Measurements from ENCODE around the gene SLC44A3. TPM values are rescaled to one million over a fixed set of nuclear protein-coding genes. Genes with fewer than 3 reads are reported as not detected.

SLC44A3 gene
- total and polyA plus RNA-seq, 10 donors = 0.28 to 4.0 (median 0.95) TPM

- no peaks in the 10 kb centered on the region for H3K27me3 ChIP-seq (replicated peaks in 1 of 7)
- DNase-seq = no peak
- H3K36me3 ChIP-seq = no peaks in the 10 kb centered on the region
- TF ChIP-seq POLR2A (IDR thresholded peaks at IDR 0.05) = no peak
- TF ChIP-seq CTCF (IDR thresholded peaks at IDR 0.05 in 8 of 11, conservative IDR thresholded peaks at IDR 0.05 in 3 of 11) = no peak
- no peak for TF ChIP-seq POLR2AphosphoS5 (IDR thresholded peaks at IDR 0.05)
- peaks cover 0 to 22% (median 10%) of the 10 kb centered on the region in 6 donors for H3K4me1 ChIP-seq
- intact Hi-C loops (cut with DNase I; ENCODE audit: low total_unique reads) = no loop called here
- peaks cover 0 to 9% (median 6%) of the 10 kb centered on the region in 8 donors for H3K9me3 ChIP-seq
- H3K27ac ChIP-seq = no peak overlapping the region
- WGBS, 5 donors = 54 to 74% (median 73%) methylated on average over 6 of the region's 6 CpGs
- no peak overlapping the region for H3K4me3 ChIP-seq
Observed at GRCh38 chr1:94773296-94773809, 46.8 kb upstream of the SLC44A3 start.

GRCh38 chr1:94773931-94774422 lies 46.2 kb upstream of the SLC44A3 start:
- Histone ChIP-seq H3K27ac (no peak overlapping the region), H3K36me3 (no peaks in the 10 kb centered on the region), H3K27me3 (replicated peaks in 1 of 7) (no peaks in the 10 kb centered on the region), H3K4me1 (peaks cover 0 to 22% (median 8%) of the 10 kb centered on the region in 6 donors), H3K4me3 (no peak overlapping the region), H3K9me3 (peaks cover 0 to 9% (median 6%) of the 10 kb centered on the region in 8 donors)
- TF ChIP-seq POLR2A (IDR thresholded peaks at IDR 0.05) (no peak), CTCF (IDR thresholded peaks at IDR 0.05 in 8 of 11, conservative IDR thresholded peaks at IDR 0.05 in 3 of 11) (no peak), POLR2AphosphoS5 (IDR thresholded peaks at IDR 0.05) (no peak)
- intact Hi-C loops (cut with DNase I; ENCODE audit: low total_unique reads) = no loop called here
- DNase-seq = no peak
- 82 to 91% (median 89%) methylated on average over 8 of the region's 8 CpGs for WGBS, 5 donors

GRCh38 chr1:94776474-94776873 lies 43.7 kb upstream of the SLC44A3 start:
- DNase-seq = no peak
- Histone ChIP-seq H3K4me1 (peaks cover 0 to 22% (median 8%) of the 10 kb centered on the region in 6 donors), H3K4me3 (no peak overlapping the region), H3K27me3 (replicated peaks in 1 of 7) (no peaks in the 10 kb centered on the region), H3K36me3 (no peaks in the 10 kb centered on the region), H3K27ac (no peak overlapping the region), H3K9me3 (peaks cover 0 to 9% (median 6%) of the 10 kb centered on the region in 8 donors)
- TF ChIP-seq POLR2AphosphoS5 (IDR thresholded peaks at IDR 0.05) = no peak
- no peak for TF ChIP-seq POLR2A (IDR thresholded peaks at IDR 0.05)
- TF ChIP-seq CTCF (IDR thresholded peaks at IDR 0.05 in 8 of 11, conservative IDR thresholded peaks at IDR 0.05 in 3 of 11) = no peak
- intact Hi-C loops (cut with DNase I; ENCODE audit: low total_unique reads) = no loop called here
- 91 to 100% (median 96%) methylated on average over 1 of the region's 1 CpG for WGBS, 5 donors

- no peak overlapping the region for H3K4me3 ChIP-seq
- DNase-seq = no peak
- H3K4me1 ChIP-seq = peaks cover 0 to 16% (median 8%) of the 10 kb centered on the region in 6 donors
- intact Hi-C loops (cut with DNase I; ENCODE audit: low total_unique reads) = no loop called here
- peaks cover 0 to 9% (median 6%) of the 10 kb centered on the region in 8 donors for H3K9me3 ChIP-seq
- TF ChIP-seq POLR2A (IDR thresholded peaks at IDR 0.05) (no peak), POLR2AphosphoS5 (IDR thresholded peaks at IDR 0.05) (no peak), CTCF (IDR thresholded peaks at IDR 0.05 in 8 of 11, conservative IDR thresholded peaks at IDR 0.05 in 3 of 11) (no peak)
- no peaks in the 10 kb centered on the region for H3K27me3 ChIP-seq (replicated peaks in 1 of 7)
- no peaks in the 10 kb centered on the region for H3K36me3 ChIP-seq
- no peak overlapping the region for H3K27ac ChIP-seq
Observed at GRCh38 chr1:94777281-94777680, 42.9 kb upstream of the SLC44A3 start.

Measured in spleen (tissue), 11 donors.